Inferior parietal cortex (tissue), 1 donor: Measurements from ENCODE around the gene OGDH.
"Not testable (repeated sequence)": the region's sequence is repeated elsewhere in the genome, so short reads cannot be mapped to it uniquely, and the experiment has no call there.

Experiments used
- DNase-seq: peaks from one replicate; pipeline ENCODE4 v3.0.0-alpha.2; 2016; ENCODE audit errors: extremely low spot score

Gene OGDH

DNA sequence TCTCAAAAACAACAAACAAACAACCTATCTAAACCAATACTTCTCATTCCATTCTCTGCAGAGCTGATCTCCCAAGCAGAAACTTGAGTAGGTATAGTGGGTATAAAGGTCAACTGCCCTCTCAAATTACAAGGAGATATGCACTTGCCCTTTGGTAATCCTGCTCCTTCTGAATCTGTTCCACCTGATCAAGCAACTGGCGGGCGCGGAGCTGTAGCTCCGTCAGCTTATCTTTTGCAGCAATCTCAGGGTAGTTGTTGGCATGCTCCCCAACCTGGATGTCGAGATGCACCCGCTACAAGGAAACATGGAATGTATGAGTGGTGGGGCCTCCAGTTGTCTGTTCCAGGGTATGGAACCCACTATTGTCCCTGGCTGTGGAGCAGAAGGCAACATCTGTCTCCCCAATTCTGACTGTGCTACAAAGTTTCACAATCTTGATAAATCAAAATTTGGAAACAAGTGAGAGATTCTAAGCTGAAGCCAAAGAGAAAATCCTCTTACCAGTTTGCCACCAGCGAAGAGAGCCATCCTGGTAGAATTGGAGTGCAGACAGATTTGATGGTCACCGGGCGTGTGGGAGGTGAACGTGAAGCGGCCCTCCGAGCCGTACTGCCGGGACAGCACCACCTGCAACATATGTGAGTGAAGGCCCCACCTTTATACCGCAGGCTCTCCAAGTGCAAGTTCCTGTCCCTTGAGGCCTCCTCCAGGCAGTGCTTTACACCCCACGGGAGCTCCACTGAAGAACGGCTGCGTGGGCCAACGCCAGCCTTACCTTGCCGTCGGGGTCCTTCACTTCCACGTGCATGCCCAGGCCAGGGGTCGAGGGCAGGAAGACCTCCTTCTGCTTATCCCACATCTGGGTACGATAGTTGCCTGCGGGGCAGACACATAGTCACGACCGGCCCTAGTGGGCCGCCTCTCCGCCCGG lies 25.2 kb upstream of the OGDH start:
- no peak for DNase-seq

DNA sequence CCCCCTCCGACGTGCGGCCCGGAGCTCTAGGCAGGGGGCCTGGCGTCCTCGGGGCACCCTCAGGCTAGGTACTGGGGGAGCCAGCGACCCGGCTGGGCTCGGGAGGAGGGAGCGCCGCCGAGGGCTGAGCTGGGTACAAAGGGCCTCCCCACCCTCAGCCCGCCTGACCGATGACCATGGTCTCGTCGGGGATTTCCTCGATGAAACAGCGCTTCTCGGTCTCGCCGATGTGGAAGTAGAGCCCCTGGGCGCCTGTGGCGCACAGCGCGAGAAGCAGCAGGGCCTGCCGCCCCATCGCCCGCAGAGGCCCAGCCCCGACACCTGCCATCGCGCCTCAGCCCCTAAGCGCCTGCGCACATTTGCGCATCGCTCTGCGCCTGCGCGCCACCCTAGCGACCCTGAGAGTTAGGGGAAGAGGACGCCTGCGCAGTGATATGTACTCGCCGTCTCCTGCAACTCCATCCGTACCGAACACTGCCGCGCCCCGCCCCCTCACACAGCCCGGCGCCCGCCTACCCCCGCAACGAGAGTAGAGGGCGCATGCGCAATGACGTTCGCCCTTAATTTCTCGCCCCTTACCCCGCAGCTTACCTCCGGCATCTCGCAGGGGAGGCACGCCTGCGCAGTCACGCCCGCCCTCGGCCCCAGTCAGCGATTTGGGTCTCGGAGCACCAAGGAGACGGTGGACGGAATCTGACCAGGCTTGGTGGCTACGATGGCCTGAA lies 24.4 kb upstream of the OGDH start, which contains the start of gene TMED4:
Gene TMED4, minus strand, starts transcription at position 353 of the 725 bp plus-strand sequence. Its CDS starts 25 bp downstream, at position 328.
- peak; percentile 99 for DNase-seq

DNA sequence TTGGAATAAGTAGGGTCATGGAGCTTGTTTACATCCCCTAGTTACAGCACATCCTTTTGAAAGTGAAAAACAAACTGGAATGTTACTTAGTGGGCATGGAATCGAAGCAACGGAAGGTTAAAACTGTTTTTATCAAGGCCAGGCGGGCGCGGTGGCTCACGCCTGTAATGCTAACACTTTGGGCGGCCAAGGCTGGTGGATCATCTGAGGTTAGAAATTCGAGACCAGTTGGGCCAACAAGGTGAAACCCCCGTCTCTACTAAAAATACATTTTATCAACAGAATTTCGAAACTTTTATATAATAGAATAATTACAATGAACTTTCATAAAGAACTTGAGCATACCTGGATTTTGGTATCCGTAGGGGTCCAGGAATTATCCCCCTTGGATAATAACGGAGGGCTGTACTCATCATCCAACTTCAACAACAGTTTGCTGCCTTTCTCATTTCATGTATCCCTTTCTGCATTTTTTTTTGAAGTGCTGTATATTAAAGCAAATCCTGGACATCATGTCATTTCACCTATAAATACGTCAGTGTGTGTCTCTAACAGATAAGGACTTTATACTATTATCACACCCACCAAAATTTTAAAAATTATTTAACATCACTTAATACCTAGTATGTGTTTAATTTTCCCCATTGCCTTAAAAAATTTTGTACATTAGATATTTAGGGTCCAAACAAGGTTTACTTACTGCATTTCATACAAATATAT lies 23.1 kb upstream of the OGDH start:
- no peak for DNase-seq

DNA sequence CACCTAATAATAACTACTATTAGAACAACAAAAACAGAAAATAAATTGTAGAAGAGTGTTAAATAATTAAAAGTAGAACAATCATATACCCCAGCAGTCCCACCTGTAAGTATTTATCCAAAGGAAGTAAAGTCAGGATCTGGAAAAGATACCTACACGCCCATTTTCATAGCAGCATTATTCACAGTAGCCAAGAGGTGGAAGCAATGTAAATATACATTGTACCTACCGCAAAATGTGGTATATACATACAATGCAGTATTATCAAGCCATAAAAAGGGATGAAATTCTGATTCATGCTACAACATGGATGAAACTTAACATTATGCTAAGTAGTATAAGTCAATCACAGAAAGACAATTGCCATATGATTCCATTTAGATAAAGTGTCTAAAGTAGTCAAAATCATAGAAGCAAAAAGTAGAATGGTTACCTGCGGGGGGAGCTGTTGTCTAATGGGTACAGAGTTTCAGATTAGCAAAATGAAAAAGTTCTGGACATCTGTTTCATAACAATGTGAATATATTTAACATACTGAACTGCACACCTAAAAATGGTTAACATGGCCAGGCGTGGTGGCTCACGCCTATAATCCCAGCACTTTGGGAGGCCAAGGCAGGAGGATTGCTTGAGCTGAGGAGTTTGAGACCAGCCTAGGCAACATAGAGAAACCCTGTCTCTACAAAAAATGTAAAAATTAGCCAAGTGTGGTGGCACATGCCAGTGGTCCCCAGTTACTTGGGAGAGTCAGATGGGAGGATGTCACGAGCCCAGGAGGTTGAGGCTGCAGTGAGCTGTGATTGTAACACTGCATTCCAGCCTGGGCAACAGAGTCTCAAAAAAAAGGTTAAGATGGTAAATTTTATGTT lies 18.4 kb upstream of the OGDH start:
- DNase-seq = peak; percentile 78

DNA sequence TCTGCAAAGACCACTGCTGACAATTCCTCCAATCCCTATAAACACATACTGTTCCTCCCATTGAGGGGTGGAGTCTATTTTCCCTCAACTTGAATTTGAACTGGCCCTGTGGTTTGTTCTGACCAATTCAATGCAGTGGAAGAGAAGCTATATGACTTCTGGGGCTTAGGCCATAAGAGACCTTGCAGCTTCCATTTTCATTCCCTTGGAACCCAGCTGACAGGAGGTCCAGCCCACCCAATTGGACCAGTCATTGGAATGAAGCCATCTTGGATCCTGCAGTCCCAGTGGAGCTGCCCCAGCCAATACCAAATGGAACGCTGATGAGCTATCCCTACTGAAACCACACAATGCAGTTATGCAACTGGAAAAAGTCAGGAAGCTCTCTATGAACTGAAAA lies 15.5 kb upstream of the OGDH start:
- no peak for DNase-seq

DNA sequence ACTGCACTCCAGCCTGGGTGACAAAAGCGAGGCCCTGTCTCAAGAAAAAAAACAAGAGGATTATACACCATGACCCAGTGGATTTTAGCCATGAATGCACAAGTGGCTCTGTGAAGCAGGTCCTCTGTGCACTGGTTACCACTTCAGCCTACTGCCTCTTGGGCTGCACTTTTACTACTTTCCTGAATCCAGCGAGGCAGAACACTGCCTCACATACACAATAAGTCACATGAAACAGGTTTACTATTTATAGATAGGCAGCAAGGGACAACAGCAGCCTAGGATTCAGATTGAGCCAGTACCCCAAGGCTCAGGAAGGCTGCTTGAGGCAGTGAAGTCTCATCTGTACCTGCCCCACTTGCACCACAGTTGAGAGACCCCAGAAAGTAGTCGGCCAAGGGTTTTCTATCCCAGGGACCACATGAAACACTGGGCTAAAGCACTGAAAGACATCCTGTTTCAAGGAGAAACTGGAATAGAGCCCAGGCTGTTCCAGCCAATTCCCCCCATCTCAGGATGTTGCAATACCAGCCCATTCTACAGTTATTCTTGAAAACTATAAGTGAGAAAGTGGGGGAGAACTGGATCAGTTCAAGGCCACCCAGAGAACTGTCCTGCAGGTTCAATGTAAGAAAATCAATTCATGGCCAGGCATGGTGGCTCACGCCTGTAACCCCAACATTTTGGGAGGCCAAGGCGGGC lies 10.3 kb upstream of the OGDH start:
- DNase-seq = no peak

DNA sequence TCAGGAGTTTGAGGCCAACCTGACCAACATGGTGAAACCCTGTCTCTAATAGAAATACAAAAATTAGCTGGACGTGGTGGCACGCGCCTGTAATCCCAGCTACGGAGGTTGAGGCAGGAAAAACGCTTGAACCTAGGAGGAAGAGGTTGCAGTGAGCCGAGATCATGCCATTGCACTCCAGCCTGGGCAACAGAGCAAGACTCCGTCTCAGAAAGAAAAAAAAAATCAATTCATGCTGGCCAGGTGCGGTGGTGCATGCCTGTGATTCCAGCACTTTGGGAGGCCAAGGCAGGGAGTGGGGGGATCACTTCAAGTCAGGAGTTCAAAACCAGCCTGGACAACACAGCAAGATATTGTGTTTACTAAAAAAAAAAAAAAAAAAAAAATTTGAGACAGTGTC lies 9.2 kb upstream of the OGDH start:
- not testable (repeated sequence) for DNase-seq

DNA sequence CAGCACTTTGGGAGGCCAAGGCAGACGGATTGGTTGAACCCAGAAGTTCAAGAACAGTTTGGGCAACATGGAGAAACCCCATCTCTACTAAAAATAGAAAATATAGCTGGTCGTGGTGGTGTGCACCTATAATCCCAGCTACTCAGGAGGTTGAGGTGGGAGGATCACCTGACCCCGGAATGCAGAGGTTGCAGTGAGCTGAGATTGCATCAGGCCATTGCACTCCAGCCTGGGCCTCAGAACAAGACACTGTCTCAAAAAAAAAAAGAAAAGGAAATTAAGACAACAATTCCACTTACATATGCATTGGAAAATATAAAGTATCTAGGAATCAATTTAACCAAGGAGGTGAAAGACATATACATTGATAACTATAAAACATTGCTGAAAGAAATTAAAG lies 7.2 kb upstream of the OGDH start:
- no peak for DNase-seq

DNA sequence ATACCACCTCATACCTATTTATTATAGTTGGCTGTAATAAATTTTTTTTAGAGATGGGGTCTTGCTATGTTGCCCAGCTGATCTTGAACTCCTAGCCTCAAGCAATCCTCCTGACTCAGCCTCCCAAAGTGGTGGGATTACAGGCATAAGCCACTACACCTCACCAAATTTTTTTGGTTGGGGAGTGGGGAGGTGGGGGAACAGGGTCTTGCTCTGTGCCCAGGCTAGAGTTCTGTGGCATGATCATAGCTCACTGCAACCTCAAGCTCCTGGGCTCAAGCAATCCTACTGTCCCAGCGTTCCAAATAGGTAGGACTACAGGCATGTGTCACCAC lies 3.9 kb upstream of the OGDH start:
- no peak for DNase-seq

DNA sequence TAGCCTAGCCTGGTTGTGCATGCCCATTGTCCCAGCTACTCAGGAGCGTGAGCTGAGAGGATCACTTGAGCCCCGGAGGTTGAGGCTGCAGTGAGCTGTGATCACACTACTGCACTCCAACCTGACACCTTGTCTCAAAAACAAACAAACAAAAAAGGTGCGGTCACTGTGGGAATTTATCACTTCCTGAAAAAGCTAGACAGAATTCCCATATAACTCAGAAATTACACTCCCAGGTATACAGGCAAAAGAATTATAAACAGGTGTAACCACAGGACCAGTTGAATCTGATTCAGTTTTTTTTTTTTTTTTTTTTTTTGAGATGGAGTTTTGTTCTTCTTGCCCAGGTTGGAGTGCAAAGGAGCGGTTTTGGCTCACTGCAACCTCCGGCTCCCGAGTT lies 3.2 kb upstream of the OGDH start:
- DNase-seq = no peak

DNA sequence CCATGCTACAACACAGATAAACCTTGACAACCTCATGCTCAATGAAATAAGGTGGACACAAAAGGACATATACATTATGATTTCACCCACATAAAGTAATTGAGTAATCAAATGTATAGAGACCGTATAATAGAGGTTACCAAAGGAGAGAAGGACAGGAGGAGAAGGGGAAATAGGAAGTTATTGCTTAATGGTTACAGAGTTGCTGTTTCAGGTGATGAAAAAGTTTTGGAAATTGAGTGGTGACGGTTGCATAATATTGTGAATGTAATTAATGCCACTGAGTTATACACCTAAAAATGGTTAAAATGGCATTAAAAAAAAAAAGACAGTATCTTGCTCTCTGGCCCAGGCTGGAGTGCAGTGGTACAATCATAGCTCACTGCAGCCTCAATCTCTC lies 1.5 kb upstream of the OGDH start:
- DNase-seq = no peak

DNA sequence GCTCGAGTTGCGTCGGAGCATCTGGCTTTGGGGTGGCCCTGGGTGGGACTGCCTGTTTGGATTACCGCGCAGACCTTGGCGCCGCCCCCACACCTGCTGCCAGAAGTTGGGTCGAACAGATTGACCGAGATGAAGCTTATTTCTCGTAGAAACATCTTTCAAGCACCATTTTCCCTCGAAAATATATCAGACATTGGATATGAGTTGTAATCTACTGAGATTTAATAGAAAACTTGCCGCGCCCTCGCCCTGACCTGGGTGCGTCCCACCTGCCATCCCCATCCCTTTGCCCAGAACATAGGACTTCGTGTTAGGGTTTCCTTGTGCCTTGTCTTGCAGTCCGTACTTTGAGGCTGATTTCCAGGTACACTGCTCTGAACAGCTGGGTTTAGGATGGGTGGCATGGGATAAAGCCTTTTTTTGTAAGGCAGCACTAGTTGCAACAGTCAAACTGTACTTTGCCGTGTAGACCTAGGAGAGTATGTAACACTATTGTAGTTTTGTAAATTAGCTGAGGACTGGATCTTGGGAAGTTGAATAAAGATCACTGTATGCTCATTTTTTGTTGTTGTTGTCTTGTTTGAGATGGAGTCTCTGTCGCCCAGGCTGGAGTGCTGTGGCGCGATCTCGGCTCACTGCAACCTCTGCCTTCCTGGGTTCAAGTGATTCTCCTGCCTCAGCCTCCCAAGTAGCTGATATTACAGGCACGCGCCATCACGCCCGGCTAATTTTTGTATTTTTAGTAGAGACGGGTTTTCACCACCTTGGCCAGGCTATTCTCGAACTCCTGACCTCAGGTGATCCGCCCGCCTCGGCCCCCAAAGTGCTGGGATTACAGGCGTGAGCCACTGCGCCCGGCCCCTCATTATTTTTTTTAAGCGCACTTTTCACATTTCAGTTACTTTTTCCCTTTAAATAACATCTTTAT lies 978 bp downstream of the OGDH start:
- peak; percentile 23 for DNase-seq

DNA sequence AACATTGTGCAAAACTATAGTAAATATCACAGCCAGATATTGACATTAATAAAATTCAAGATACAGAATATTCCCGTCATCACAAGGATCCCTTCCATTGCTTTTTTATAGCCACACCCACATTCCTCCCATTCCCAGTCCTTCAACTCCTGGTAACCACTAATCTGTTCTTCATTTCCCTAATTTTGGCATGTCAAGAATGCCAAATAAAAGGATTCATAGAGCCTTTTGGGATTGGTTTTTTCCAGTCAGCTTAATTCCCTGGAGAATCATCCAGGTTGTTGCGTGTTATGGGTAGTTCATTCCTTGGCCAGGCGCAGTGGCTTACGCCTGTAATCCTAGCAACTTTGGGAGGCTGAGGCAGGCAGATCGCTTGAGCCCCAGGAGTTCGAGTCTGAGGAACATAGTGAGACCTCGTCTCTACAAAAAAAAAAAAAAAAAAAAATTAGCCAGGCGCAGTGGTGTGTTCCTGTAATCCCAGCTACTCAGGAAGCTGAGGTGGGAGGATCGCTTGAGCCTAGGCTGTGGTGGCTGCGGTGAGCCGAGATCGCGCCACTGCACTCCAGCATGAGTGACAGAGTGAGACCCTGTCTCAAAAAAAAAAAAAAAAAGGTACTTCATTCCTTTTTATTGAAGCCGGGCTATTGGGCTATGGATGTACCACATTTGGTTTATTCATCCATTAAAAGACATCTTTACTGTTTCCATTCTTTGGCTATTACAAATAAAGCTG lies 2.7 kb downstream of the OGDH start:
- no peak for DNase-seq

DNA sequence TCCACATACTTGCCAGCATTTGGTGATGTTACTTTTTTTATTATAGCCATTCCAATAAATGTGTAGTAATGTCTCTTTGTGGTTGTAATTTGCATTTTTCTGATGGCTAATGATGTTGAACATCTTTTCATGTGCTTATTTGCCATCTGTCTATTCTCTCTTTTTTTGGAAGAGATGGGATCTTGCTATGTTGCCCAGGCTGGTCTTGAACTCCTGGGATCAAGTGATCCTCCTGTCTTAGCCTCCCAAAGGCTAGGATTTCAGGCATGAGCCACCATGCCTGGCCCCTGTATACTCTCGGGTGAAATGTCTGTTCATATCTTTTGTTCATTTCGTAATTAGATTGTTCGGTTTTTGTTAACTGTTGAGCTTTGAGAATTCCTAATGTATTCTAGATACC lies 3.4 kb downstream of the OGDH start:
- DNase-seq = no peak

DNA sequence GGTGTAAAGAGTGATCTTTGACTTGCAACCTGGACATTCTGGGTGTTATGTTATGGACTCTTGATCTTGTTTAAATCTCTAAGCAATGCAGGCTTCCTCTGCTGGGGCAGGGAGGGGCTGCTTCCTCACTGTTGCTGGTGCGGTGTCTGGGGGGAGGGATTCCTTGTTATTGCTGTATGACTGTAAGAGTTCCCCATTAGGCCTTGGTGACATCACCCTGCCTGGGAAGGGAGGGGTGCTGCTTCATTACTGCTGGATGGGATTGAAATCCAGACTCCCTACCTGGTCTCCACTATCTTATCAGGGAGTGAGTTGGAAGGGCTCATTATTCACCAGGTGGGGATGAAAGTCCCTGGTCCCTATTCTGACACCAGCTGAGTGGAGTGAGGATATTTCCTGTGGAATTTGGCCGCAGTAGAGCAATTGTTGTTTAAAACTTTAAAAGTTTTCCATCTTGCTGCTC lies 8.8 kb downstream of the OGDH start:
- no peak for DNase-seq

DNA sequence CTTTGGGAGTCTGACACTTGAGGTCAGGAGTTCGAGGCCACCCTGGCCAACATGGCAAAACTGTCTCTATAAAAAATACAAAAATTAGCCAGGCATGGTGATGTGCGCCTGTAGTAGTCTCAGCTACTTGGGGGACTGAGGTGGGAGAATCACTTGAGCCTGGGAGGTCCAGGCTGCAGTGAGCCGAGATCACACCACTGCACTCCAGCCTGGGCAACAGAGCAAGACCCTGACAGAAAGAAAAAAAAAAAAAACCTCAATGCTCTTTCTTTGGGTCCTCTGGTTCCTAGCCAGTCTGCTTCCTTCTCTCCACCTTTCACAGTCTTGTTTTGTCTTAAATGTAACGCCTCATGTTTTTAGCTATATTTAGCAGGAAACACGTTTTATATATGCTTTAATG lies 9.4 kb downstream of the OGDH start:
- no peak for DNase-seq

DNA sequence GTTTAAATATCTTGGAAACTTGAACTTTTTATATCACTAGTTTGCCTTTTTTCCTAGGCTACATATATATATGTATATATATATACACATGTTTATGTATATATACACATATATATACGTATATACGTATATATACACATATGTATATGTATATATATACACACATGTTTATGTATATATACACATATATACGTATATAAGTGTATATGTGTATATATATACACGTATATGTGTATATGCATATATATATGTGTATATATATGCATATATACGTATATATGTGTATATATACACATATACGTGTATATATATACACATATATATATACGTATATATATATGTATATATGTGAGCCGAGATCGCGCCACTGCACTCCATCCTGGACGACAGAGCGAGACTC lies 10.1 kb downstream of the OGDH start:
- DNase-seq = no peak

DNA sequence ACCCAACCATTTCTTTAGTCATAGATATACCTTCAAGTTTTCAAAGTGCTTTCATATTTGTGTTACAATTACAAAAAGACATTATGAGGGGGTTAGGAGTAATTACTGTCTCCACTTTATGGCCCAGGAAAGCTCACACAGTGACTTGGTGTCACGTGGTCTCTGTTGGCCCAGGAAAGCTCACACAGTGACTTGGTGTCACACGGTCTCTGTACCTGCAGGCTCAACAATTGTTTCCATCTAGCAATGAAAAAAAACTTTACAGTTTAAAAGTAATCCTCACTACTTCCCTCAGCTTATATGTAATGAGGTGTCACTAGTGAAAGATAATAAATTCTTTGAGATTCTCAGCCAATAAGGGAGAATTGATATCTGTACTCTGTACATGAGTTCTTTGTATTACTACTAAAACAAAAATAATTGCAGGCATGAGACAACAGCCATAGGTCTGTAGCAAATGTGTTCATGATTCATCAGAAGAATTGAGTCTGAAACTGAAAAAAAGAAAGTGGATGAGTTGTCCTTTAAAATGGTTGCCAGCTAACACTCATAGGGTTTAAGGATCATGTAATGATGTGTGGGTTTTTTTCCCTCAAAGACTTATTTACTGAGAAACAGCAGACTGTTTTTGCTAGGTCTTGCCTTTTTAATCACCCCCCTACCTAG lies 10.9 kb downstream of the OGDH start:
- DNase-seq = no peak
